PC-9 (cell line): ENCODE measurements around the gene ATG2A. TPM values are rescaled to one million over a fixed set of nuclear protein-coding genes. Genes with fewer than 3 reads are reported as not detected.

Source experiments
- BruUV-seq: library from RNA; stranded (reverse); fragments of 400-500 nt; replicated peaks from 2 replicates; lab custom pipeline; 2021; lab: Mats Ljungman, UMichigan
- CTCF ChIA-PET: fragments of 300-600 bp; sonication (Branson Sonifier 250); formaldehyde crosslinking; loops from one replicate; lab custom pipeline; 2022; ENCODE audit warnings: antibody characterized with exemption; lab: Charles Lee
- POLR2A ChIA-PET: fragments of 300-600 bp; sonication (Branson Sonifier 250); formaldehyde crosslinking; loops from one replicate; lab custom pipeline; 2022; ENCODE audit warnings: antibody characterized with exemption; ENCODE audit not compliant: unreplicated experiment; lab: Charles Lee
- DNase-seq, 2 experiments: peaks; one replicate each; pipeline versions ENCODE4 v3.0.0 to v3.0.0-alpha.2; 2015 to 2022; ENCODE audit warnings: mixed read lengths in 1 of 2
- H2AFZ ChIP-seq: fragments of 200-600 bp; sonication (generic); 2 replicates; pipeline ENCODE4 v1.8.1; 2017; ENCODE audit warnings: antibody characterized with exemption
- H3F3A ChIP-seq: fragments of 200-600 bp; sonication (generic); 2 replicates; pipeline ENCODE4 v1.8.1; 2017; ENCODE audit warnings: antibody characterized with exemption, mild to moderate bottlenecking, low read depth; ENCODE audit not compliant: insufficient read depth
- H3K27ac ChIP-seq: fragments of 200-600 bp; sonication (generic); 2 replicates; pipeline ENCODE4 v1.6.1; 2016; ENCODE audit warnings: mixed run types
- H3K27me3 ChIP-seq: fragments of 200-600 bp; sonication (generic); 2 replicates; pipeline ENCODE4 v1.6.1; 2016; ENCODE audit warnings: low read depth, mixed run types; ENCODE audit not compliant: insufficient read depth
- H3K36me3 ChIP-seq: fragments of 200-600 bp; sonication (generic); 2 replicates; pipeline ENCODE4 v1.6.1; 2016; ENCODE audit warnings: low read depth, mixed run types
- H3K4me1 ChIP-seq: fragments of 200-600 bp; sonication (generic); replicated peaks from 2 replicates; pipeline ENCODE4 v1.6.1; 2016; ENCODE audit warnings: mixed run types; ENCODE audit not compliant: insufficient read depth
- H3K4me2 ChIP-seq: fragments of 200-600 bp; sonication (generic); 2 replicates; pipeline ENCODE4 v1.6.1; 2017; ENCODE audit warnings: mixed run types
- H3K4me3 ChIP-seq: fragments of 200-600 bp; sonication (generic); 2 replicates; pipeline ENCODE4 v1.6.1; 2016; ENCODE audit warnings: mixed run types
- H3K79me2 ChIP-seq: fragments of 200-600 bp; sonication (generic); 2 replicates; pipeline ENCODE4 v1.6.1; 2017; ENCODE audit warnings: low read depth, mixed run types
- H3K9me2 ChIP-seq: fragments of 200-600 bp; sonication (generic); 2 replicates; pipeline ENCODE4 v1.8.1; 2017; ENCODE audit warnings: mild to moderate bottlenecking; ENCODE audit not compliant: insufficient read depth
- H3K9me3 ChIP-seq: fragments of 200-600 bp; sonication (generic); 2 replicates; pipeline ENCODE4 v1.8.1; 2016; ENCODE audit warnings: low read depth; ENCODE audit not compliant: insufficient read depth
- H4K20me1 ChIP-seq: fragments of 200-600 bp; sonication (generic); 2 replicates; pipeline ENCODE4 v1.8.1; 2017; ENCODE audit not compliant: insufficient read depth
- CTCF ChIP-seq: fragments of 200-600 bp; sonication (generic); conservative IDR thresholded peaks from 2 replicates; pipeline ENCODE4 v1.6.1; 2017; ENCODE audit warnings: mixed run types, antibody characterized with exemption, mild to moderate bottlenecking, moderate library complexity
- EZH2 ChIP-seq: fragments of 200-600 bp; sonication (generic); IDR thresholded peaks from 2 replicates; pipeline ENCODE4 v1.8.0; 2017; ENCODE audit warnings: antibody characterized with exemption, low read depth
- intact Hi-C: fragments of 100-400 bp; cut with micrococcal nuclease; formaldehyde crosslinking; loops from one replicate; pipeline ENCODE4 v1.10.0; 2022; ENCODE audit not compliant: unreplicated experiment
- total RNA-seq: library from RNA; stranded (reverse); gene quantifications from 2 replicates; pipeline ENCODE4 v1.2.3, GENCODE V29; 2021

ATG2A gene
- total RNA-seq, 1 experiment from 2014 or later = 48.2 TPM

GRCh38 chr11:64884019-64884418 lies 33.0 kb downstream of the ATG2A start:
- H4K20me1 ChIP-seq = no peaks in the 10 kb centered on the region
- no peaks in the 10 kb centered on the region for H3K9me2 ChIP-seq
- peaks cover 9% of the 10 kb centered on the region for H3K79me2 ChIP-seq
- CTCF ChIA-PET = interaction anchor here (0.6 kb wide), 1 partner anchor 49 kb away, joined by 3 read pairs; no protein-coding TSS in a partner anchor
- no TSS peak for BruUV-seq
- H3K4me2 ChIP-seq = no peak overlapping the region
- no peak overlapping the region for H3K4me3 ChIP-seq
- intact Hi-C loops = no loop called here
- H3K27me3 ChIP-seq = no peaks in the 10 kb centered on the region
- no peak for TF ChIP-seq CTCF
- no peak for DNase-seq
- POLR2A ChIA-PET = no interaction called here
- H3K9me3 ChIP-seq = no peaks in the 10 kb centered on the region
- H2AFZ ChIP-seq = no peak overlapping the region
- H3K4me1 ChIP-seq = peaks cover 26% of the 10 kb centered on the region
- H3K27ac ChIP-seq = no peak overlapping the region
- H3F3A ChIP-seq = peaks cover 25% of the 10 kb centered on the region; the same call in 1 of the 2 replicates
- no peaks in the 10 kb centered on the region for H3K36me3 ChIP-seq

- Histone ChIP-seq H3F3A (peaks cover 25% of the 10 kb centered on the region; the same call in 1 of the 2 replicates), H3K27ac (no peak overlapping the region), H3K27me3 (no peaks in the 10 kb centered on the region), H3K4me3 (no peak overlapping the region), H2AFZ (no peak overlapping the region), H3K79me2 (peaks cover 10% of the 10 kb centered on the region), H3K4me2 (no peak overlapping the region), H4K20me1 (no peaks in the 10 kb centered on the region), H3K4me1 (peaks cover 25% of the 10 kb centered on the region), H3K9me3 (no peaks in the 10 kb centered on the region), H3K9me2 (no peaks in the 10 kb centered on the region), H3K36me3 (no peaks in the 10 kb centered on the region)
- no peak for TF ChIP-seq EZH2
- no peak for TF ChIP-seq CTCF
- BruUV-seq = no TSS peak
- POLR2A ChIA-PET = no interaction called here
- CTCF ChIA-PET = interaction anchor here (0.6 kb wide), 1 partner anchor 49 kb away, joined by 3 read pairs; no protein-coding TSS in a partner anchor
- intact Hi-C loops = no loop called here
- no peak for DNase-seq
Observed at GRCh38 chr11:64883575-64883974, 33.4 kb downstream of the ATG2A start.

- no TSS peak for BruUV-seq
- H3K4me1 ChIP-seq = peaks cover 17% of the 10 kb centered on the region
- H2AFZ ChIP-seq = no peak overlapping the region
- no peaks in the 10 kb centered on the region for H3K36me3 ChIP-seq
- intact Hi-C loops = no loop called here
- no peaks in the 10 kb centered on the region for H3K27me3 ChIP-seq
- DNase-seq = no peak
- CTCF ChIA-PET = interaction anchor here (0.6 kb wide), 1 partner anchor 26 kb away, joined by 3 read pairs; no protein-coding TSS in a partner anchor
- H3K9me3 ChIP-seq = no peaks in the 10 kb centered on the region
- H3K4me2 ChIP-seq = no peak overlapping the region
- TF ChIP-seq CTCF (no peak), EZH2 (no peak)
- H3K79me2 ChIP-seq = peaks cover 20% of the 10 kb centered on the region
- no peaks in the 10 kb centered on the region for H3K9me2 ChIP-seq
- no peak overlapping the region for H3K27ac ChIP-seq
- H3K4me3 ChIP-seq = no peak overlapping the region
- POLR2A ChIA-PET = no interaction called here
- H3F3A ChIP-seq = peaks cover 27% of the 10 kb centered on the region; the same call in 1 of the 2 replicates
- no peaks in the 10 kb centered on the region for H4K20me1 ChIP-seq
Observed at GRCh38 chr11:64882243-64882642, 34.8 kb downstream of the ATG2A start.
